Measurements from ENCODE around the gene NR1H4.

DNA sequence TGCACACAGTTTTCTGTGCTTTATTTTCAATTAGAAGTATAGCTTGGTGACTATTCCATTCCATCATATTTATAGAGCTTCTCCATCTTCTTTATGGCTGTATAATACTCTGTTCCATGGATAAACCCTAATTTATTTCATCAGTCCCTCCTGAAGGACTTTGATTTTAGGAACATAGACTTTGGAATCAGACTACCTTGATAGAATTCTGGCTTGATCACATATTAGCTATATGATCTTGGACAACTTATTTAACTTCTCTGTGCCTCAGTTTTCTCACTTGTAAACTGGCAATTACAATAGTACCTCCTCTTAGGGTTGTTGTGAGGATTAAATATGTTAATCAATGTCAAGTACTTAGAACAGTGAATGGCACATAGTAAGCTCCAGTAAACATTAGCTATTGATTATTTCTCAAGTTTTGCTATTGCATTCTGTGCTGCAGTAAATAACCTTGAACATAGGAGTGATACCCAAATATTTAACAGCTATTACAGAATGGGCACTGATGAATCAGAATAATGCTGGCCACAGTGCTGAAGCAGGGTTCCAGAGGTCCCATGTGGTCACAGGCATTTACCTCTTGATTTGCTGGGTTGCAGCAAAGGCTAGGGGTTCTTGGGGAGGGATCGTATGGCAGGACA is 12.2 kb upstream of the NR1H4 start:
- TF ChIP-seq CTCF (IDR thresholded peaks at IDR 0.05) (no peak), POLR2A (IDR thresholded peaks at IDR 0.05) (no peak)
